HFFc6 (cell line): ENCODE measurements around the gene STK39. TPM values are rescaled to one million over a fixed set of nuclear protein-coding genes. Genes with fewer than 3 reads are reported as not detected.
"Not testable (repeated sequence)": the region's sequence is repeated elsewhere in the genome, so short reads cannot be mapped to it uniquely, and the experiment has no call there.

Experiments used
- DNase-seq: peaks from one replicate; pipeline ENCODE4 v3.0.0-alpha.2; 2018
- H3K27ac Mint-ChIP-seq: 2 replicates; pipeline ENCODE4 v1.8.0; 2020; ENCODE audit warnings: mild to moderate bottlenecking, mixed read lengths
- H3K27me3 Mint-ChIP-seq: 2 replicates; pipeline ENCODE4 v1.8.0; 2021; ENCODE audit warnings: mild to moderate bottlenecking, moderate library complexity, mixed read lengths; ENCODE audit not compliant: insufficient read depth
- H3K36me3 Mint-ChIP-seq: 2 replicates; pipeline ENCODE4 v1.8.0; 2021; ENCODE audit warnings: low read depth, mixed read lengths
- H3K4me1 Mint-ChIP-seq: 2 replicates; pipeline ENCODE4 v1.8.0; 2020; ENCODE audit warnings: low read depth, mixed read lengths
- H3K4me3 Mint-ChIP-seq: 2 replicates; pipeline ENCODE4 v1.8.0; 2020; ENCODE audit warnings: mild to moderate bottlenecking, moderate library complexity, mixed read lengths
- H3K9me3 Mint-ChIP-seq: 2 replicates; pipeline ENCODE4 v1.8.0; 2020; ENCODE audit warnings: mild to moderate bottlenecking, mixed read lengths
- CTCF ChIP-seq: fragments of 200-600 bp; sonication (generic); IDR thresholded peaks from 2 replicates; pipeline ENCODE4 v1.5.0; 2021; ENCODE audit warnings: antibody characterized with exemption, mild to moderate bottlenecking
- total RNA-seq, 6 experiments: library from RNA; stranded (reverse); fragmentation: NEBNext Ultra II Directional; extraction: Animal tissue kit (Norgen Biotek cat#: 25700); gene quantifications; 2 replicates in 1 of 6; 3 replicates in 5 of 6; pipeline ENCODE4 v1.2.3, GENCODE V29; 2021

The STK39 gene
- total RNA-seq, 6 experiments from 2014 or later = 27.7 to 36.4 (median 33.4) TPM

DNA sequence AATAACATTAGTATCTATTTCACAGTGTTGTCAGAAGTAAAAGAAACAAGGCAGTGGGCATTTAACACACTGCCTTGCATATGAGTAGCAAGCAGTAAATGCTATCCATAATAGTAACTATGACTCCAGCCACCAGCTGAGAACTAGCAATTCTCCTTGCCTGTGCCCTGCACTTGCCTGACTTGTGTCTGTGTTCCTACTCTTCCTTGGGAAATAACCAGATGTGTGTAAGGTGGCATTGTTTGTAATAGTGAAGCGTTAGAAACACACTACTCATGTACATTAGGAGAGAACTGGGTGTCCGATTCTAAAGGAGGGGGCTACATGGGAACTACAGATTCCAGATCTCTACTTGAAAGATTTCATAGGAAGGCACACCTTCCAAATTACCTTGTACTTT is 197.8 kb downstream of the STK39 start:
- Mint-ChIP-seq H3K9me3 (no peaks in the 10 kb centered on the region), H3K27me3 (no peaks in the 10 kb centered on the region; the same call in 1 of the 2 replicates), H3K36me3 (no peaks in the 10 kb centered on the region), H3K4me3 (no peak overlapping the region), H3K4me1 (no peaks in the 10 kb centered on the region), H3K27ac (no peak overlapping the region)
- no peak for DNase-seq
- no peak for TF ChIP-seq CTCF

DNA sequence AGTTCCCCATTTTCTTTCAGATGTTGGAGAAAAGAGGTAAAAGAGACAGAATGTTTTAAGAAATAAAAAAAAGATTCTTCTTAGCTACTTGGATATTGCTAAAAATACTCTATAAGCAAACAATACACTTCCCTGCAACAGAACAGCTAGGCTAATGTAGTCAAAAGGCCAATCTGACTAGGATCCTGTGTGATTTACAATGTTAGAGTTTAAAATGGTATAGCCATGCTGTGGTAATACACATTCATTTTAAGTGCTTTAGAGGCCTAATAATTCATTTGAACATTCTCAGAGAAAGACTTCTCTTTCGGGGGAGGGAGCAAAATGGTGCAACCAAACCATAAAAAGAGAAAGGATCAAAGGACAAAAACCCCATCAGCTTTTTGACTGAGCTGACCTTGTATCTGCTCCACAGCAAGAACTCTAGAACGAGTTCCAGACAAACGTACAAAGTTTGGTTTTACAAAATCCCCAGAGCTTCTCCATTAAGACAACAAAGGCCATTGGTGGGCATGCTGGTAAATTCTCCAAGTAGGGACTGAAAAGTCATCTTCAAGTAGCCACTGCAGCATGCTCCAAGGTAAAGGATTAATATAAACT is 200.2 kb downstream of the STK39 start:
- H3K4me3 Mint-ChIP-seq = no peak overlapping the region
- no peak for TF ChIP-seq CTCF
- DNase-seq = no peak
- H3K27me3 Mint-ChIP-seq = no peaks in the 10 kb centered on the region; the same call in 1 of the 2 replicates
- no peak overlapping the region for H3K27ac Mint-ChIP-seq
- H3K36me3 Mint-ChIP-seq = no peaks in the 10 kb centered on the region
- no peaks in the 10 kb centered on the region for H3K9me3 Mint-ChIP-seq
- H3K4me1 Mint-ChIP-seq = no peaks in the 10 kb centered on the region

GRCh38 chr2:168044579-168044978 is 202.8 kb downstream of the STK39 start:
- no peak for DNase-seq
- no peak overlapping the region for H3K4me3 Mint-ChIP-seq
- H3K4me1 Mint-ChIP-seq = no peaks in the 10 kb centered on the region
- no peaks in the 10 kb centered on the region; the same call in 1 of the 2 replicates for H3K27me3 Mint-ChIP-seq
- no peak overlapping the region for H3K27ac Mint-ChIP-seq
- H3K36me3 Mint-ChIP-seq = no peaks in the 10 kb centered on the region
- H3K9me3 Mint-ChIP-seq = no peaks in the 10 kb centered on the region
- TF ChIP-seq CTCF = no peak

DNA sequence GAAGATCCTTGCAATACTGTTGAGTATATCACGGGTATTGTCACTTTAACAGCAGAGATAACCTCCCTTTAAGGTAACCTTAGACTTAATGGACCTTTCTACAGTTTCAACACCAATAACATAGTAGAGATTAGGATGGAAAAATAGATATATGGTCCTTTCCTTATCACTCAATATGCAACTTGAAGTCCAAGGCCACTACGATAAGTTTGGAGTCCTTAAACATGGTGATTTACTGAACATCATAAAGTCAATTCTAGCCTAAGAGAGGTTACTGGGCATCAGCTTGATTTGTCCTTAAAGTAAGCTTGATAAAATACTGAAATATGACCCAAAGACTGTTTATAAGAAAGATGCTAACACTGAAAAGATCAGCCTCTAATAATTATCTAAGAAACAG is 203.2 kb downstream of the STK39 start:
- no peak for TF ChIP-seq CTCF
- no peaks in the 10 kb centered on the region for H3K36me3 Mint-ChIP-seq
- no peaks in the 10 kb centered on the region; the same call in 1 of the 2 replicates for H3K27me3 Mint-ChIP-seq
- no peak for DNase-seq
- no peaks in the 10 kb centered on the region for H3K9me3 Mint-ChIP-seq
- H3K4me1 Mint-ChIP-seq = no peaks in the 10 kb centered on the region
- H3K4me3 Mint-ChIP-seq = no peak overlapping the region
- no peak overlapping the region for H3K27ac Mint-ChIP-seq

GRCh38 chr2:168042127-168042824 is 205.1 kb downstream of the STK39 start:
- H3K4me1 Mint-ChIP-seq, H3K9me3 Mint-ChIP-seq, H3K36me3 Mint-ChIP-seq, H3K27ac Mint-ChIP-seq, H3K27me3 Mint-ChIP-seq, DNase-seq, H3K4me3 Mint-ChIP-seq: not testable (repeated sequence)

DNA sequence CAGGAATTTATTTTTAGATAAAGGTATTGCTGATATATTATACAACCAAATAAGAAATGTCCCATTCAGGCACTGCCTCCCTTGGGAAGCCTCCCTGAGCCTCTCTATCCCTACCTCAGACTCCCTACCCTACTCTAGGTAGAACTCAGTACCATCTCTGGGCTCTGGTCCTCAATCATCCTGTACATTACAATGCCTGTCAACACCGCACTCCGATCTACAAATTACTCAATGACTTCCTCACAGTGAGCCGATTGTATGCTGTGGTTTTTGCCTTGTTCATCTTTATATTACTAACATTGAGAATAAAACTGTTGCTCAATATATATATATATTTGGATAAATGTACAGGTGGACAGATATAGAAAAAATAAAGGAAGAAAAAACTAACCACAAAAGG is 207.5 kb downstream of the STK39 start:
- Mint-ChIP-seq H3K27me3 (no peaks in the 10 kb centered on the region; the same call in 1 of the 2 replicates), H3K36me3 (peaks cover 7% of the 10 kb centered on the region; the same call in 1 of the 2 replicates), H3K4me3 (no peak overlapping the region), H3K27ac (no peak overlapping the region), H3K4me1 (peaks cover 10% of the 10 kb centered on the region), H3K9me3 (no peaks in the 10 kb centered on the region)
- no peak for DNase-seq
- TF ChIP-seq CTCF = no peak
